Measurements from ENCODE around the gene SNCA.

DNA sequence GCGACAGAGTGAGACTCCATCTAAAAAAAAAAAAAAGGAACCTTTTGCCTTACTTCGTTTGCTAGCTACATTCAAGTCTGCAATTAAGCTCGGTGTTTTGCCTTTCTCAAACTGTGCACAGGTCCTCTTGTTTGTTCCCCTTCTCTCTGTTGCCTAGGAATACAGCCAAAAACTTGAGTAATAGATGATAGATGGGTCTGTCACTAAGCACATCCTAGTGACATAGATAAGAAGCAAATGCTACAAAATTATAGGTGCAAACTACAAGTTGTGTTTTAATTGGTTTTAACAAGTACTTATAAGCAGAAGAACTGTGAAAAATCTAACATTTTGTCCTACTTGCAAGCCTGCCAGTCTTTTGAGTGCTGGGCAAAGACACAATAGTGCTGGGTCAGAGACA lies 95.2 kb downstream of the SNCA start:
- TF ChIP-seq, protein P1, sequence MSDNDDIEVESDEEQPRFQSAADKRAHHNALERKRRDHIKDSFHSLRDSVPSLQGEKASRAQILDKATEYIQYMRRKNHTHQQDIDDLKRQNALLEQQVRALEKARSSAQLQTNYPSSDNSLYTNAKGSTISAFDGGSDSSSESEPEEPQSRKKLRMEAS (IDR thresholded peaks at IDR 0.05) = no peak
- TF ChIP-seq RCOR1 (IDR thresholded peaks at IDR 0.05; ENCODE audit: low read depth, low read length) = no peak
- TF ChIP-seq POLR2A (IDR thresholded peaks at IDR 0.05; ENCODE audit: low read length) = no peak
- no peak for TF ChIP-seq RAD21 (conservative IDR thresholded peaks at IDR 0.05 in 1 of 2, IDR thresholded peaks at IDR 0.05 in 1 of 2)
- TF ChIP-seq, protein P2, sequence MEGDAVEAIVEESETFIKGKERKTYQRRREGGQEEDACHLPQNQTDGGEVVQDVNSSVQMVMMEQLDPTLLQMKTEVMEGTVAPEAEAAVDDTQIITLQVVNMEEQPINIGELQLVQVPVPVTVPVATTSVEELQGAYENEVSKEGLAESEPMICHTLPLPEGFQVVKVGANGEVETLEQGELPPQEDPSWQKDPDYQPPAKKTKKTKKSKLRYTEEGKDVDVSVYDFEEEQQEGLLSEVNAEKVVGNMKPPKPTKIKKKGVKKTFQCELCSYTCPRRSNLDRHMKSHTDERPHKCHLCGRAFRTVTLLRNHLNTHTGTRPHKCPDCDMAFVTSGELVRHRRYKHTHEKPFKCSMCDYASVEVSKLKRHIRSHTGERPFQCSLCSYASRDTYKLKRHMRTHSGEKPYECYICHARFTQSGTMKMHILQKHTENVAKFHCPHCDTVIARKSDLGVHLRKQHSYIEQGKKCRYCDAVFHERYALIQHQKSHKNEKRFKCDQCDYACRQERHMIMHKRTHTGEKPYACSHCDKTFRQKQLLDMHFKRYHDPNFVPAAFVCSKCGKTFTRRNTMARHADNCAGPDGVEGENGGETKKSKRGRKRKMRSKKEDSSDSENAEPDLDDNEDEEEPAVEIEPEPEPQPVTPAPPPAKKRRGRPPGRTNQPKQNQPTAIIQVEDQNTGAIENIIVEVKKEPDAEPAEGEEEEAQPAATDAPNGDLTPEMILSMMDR (IDR thresholded peaks at IDR 0.05) = no peak
- TF ChIP-seq EP300 (IDR thresholded peaks at IDR 0.05) = no peak
- TF ChIP-seq, protein P3, sequence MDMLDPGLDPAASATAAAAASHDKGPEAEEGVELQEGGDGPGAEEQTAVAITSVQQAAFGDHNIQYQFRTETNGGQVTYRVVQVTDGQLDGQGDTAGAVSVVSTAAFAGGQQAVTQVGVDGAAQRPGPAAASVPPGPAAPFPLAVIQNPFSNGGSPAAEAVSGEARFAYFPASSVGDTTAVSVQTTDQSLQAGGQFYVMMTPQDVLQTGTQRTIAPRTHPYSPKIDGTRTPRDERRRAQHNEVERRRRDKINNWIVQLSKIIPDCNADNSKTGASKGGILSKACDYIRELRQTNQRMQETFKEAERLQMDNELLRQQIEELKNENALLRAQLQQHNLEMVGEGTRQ (IDR thresholded peaks at IDR 0.05) = no peak
- TF ChIP-seq MYC (IDR thresholded peaks at IDR 0.05; ENCODE audit: borderline replicate concordance, low read length) = no peak
- no peak for TF ChIP-seq ESRRA (IDR thresholded peaks at IDR 0.05; ENCODE audit: borderline replicate concordance, low read length)
- TF ChIP-seq KDM5A (IDR thresholded peaks at IDR 0.05) = no peak
